COLO668 (cell line): ENCODE data around the gene GMPPA.

Experiments used
- DNase-seq: peaks from one replicate; lab custom pipeline; 2025; ENCODE audit not compliant: unreplicated experiment; lab: John Stamatoyannopoulos, UW

Gene GMPPA

DNA sequence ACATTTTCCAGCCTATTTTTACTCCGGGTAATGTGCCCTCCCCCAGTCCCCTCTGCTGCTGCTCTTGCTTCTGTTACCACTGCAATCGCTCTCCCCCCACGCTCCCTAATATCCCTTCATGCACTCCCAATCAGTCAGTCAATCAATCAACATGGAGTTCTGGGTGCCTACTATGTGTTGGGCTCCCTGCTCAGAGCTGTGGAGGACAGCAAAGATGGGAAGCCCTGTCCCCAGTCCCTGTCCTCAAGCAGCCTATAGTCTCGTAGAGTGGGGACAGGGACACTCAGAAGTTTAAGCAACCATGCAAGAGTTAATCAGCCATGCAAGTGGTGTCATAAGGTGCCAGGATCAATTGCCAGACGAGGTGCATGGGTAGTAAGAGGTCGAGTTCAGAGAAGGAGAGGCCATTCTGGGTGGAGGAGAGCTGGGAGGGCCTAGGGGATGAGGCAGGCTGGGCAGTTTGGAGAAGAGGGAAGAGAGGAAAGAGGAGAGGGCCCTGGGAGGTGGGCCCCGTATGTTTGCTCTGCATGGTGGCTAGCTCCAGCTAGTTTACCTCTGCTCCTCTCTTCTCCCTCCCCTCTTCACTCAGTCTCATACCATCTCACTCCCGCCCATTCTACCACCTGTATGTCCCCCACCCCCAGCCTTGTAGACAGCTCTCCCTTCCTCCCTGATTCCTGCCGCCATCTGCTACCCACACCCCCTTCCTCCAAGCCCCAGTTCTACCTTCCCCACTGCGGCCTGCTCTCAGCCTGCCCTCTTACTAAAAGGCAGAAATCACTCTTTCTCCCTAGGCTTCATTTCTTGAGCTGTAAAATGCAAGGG, 19.5 kb downstream of the GMPPA start:
- no peak for DNase-seq

DNA sequence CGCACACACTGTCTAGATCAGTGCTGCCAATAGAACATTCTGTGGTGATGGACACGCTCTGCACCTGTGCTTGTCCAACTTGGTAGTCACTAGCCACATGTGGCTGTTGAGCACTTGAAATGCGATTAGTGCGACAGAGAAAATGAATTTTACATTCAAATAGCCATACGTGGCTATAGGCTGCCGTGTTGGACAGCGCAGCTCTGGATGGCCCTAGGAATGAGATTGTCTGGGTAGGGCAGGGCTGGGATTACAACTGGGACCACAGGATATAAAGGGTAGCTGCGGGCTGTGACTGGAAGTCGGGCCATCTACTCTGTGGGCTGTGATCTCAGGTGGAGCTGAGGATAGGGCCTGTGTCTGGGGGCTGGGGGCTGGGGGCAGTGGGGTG, 20.8 kb downstream of the GMPPA start:
- no peak for DNase-seq

DNA sequence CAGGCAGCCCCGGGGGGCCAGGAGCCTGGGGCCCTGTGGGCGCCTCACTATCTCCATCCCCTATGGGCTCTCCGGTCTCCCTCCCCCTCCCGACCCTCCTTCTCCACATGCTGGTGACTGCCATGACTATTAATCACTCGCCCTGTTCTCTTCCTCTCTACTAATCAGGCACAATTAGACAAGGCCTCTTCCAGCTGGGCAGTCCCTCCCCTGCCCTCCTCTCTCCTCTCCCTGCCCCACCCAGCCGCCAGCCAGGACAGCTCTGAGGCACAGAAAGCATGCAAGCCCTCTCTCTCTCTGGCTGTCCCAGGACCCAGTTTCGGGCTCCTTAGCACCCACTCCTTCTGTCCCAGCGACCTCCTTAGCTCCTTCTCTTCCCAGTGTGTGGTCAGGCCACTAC, 21.4 kb downstream of the GMPPA start:
- DNase-seq = no peak

DNA sequence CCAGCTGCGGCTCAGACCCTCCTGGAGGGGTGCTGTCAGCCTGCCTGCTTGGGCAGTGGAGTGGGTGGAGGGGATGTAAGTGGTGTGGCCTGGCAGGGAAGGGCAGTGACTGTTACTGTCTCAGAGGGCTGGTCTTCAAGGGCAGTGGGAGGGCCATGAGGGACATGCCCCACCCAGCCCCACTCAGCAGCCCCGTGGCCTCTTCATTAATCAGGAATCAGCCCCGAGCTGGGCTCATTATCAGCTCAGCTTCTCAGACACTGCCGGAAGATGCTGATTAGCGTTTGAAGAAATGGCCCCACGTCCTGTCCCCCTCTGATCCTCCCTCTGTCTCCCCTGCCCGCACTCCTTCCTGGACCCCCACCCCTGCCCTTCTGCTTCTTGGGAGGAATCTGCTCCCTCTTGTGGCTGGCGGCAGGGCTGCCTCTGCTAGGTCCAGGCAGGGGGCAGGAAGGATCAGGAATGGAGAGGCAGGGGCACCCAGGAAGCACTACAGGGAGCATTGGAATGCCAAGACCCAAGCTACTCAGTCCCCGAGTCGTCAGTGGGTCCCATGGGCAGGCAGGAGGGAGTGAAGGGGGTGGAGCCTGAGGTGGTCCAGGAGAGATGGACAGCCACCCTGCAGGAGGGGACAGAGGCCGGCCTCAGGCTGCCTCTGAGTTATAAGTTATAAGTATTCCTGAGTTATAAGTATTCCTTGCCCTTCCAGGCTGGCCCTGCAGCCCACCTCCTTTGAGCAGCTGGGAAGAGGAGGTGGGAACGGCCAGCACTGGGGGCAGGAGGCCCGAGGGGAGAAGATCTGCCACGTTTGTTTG, 22.6 kb downstream of the GMPPA start:
- peak; percentile 26 for DNase-seq

DNA sequence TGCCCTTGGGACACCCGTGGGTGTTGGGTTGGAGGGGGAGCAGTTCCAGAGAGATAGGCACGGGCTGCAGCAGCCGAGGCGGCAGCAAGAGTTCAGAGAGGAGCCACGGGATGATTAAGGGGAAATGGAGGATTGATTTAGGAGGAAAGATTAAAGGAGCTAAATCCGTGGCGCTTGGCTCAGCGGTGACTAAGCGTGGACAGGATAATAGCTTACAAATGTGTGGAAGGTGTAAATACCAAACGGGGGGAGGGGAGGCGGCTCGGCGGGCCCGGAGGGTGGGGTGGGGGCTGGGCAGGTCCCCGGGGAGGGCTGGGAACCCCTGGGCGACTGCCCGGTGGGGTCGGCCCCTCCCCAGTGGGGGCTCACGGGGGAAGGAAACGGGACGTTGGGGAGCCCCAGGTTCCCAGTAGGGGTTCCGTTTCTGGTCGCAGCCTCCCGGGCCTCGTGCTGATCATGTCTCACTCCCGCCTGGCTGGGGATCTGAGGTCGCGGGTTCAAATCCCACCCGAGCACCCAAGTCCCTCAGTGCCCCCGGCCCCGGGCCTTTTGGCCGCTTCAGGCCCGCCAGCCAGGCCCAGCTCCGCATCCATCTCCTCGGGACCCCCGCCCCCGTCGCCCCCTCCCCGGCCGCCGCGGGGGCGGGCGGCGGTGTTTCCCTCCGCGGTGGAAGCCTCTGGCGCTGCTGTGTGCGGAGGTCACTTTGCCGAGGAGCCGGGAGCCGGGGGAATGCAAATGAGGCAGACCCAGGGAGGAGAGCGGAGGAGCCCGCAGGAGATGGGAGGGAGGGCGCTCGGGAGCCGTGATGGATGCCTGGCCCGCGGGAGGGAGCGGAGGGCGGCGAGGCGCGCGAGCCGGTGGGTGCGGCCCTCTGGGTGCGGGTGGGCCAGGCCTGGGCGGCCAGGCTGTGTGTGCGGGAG, 23.7 kb downstream of the GMPPA start:
- DNase-seq = peak; percentile 24

GRCh38 chr2:219523031-219523671, 24.5 kb downstream of the GMPPA start:
- no peak for DNase-seq

DNA sequence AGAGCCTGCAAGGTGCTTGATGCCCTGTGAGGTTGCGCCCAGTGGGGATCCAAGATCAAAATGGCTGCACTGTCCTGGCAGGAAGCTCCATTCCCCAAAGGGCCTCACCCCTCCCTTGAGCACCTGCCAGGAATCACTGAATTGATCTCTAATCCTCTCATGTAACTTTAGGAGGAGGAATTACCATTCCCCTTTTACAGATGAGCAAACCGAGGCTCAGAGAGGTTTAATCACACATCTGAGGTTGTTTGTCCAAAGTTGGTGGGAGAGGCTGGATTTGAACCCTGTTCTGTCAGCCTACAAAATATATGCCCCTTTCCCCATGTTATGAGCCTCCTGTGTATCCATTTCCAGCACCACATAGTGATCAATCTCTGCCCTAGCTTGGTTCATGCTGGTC, 26.1 kb downstream of the GMPPA start:
- DNase-seq = no peak

- no peak for DNase-seq
These were observed 27.0 kb downstream of the GMPPA start for GRCh38 chr2:219525533-219526232.

DNA sequence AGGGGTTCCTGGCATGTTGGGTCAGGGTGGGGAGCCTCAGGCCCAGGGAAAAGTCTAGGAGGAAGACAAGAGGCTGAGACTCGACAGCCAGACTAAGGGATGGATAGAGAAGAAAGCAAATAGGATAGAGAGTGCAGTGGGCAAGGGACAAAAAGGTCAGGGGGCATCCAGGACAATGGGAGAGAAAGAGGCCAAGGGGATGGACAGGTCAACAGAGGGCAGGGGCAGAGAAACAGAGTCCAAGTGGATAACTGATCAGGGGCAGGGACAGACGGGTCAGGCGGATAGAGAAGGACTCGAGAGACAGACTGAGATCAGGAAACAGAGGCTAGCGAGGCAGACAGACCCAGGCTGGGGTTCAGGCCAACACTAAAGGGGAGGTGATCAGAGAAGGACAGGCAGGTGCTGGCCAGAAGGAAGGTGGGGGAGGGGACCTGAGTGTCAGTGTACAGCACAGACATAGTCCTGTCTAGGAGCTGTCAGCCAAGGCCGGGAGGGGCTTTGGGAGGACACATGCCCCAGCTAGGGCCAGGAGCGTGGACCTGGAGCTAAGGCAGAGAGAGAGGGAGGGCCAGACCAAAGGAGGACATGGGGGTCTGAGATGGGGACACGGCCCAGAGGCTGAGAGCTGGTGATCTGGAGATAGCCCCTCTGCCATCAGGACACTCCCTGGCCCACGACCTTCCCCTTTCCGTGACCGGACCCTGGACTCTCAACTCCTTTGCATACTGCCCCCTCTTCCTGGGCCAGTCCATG, 27.8 kb downstream of the GMPPA start:
- DNase-seq = peak; percentile 9

DNA sequence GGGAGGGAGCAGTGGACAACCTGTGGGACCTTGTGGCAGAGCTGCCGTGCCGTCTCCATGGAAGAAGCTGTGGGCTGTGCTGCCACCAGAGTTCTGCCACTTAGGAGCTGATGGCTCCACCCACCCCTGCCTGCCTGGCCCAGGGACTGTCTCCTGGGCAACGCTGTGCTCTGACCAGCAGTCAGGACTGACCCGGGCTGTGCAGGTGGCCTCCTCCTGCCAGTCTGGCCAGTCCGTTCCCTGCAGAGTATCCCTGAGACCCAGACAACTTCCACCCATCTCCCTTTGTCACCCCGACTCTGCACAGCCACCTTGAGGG, 28.3 kb downstream of the GMPPA start:
- DNase-seq = peak; percentile 48

- no peak for DNase-seq
These were observed 28.8 kb downstream of the GMPPA start for GRCh38 chr2:219527472-219527871.

DNA sequence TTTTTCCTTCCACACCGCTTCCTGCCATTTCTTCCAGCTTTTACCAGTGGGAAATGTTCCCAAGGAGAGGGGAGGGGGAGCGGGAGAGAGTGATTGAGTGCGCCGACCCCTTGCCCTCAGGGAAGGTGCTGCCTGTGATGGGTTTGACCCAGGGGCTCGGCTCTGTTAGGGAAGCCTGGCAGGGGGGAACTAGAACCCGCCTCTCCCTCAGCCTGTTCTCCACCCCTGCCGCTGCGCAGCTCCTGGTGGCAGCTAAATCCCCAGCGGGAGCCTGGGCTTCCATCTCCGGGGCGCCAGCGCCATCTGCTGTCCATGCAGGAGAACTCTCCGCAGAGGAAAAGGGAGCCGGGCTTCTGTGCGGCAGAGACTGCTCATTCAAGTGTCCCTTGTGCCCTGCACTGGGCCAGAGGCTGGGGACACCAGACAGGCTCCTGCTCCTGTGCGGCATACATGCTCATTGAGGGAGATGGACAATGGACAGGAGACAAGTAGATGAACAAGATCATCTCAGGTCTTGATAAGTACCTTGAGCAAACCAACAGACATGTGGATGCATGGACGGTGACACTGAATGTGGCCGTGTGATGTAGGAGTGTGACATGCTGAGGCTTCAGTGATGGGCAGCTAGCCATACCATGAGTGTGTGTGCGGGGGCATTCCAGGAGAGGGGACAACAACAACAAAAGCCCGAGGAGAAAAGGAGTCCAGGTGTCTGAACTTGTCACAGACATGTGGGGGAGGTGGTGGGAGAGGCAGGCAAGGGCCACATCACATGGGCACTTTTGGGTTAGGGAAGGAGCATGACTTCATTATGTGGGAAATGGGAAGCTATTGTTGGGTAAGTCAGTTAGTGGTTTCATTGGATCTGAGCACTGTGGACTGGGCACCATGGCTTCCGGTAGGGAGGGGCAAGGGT, 31.6 kb downstream of the GMPPA start:
- peak; percentile 87 for DNase-seq

GRCh38 chr2:219531639-219532377, 33.1 kb downstream of the GMPPA start:
- DNase-seq = peak; percentile 80

- no peak for DNase-seq
These were observed 33.6 kb downstream of the GMPPA start for GRCh38 chr2:219532378-219532649.

- DNase-seq = no peak
These were observed 35.4 kb downstream of the GMPPA start for GRCh38 chr2:219533930-219534661.

GRCh38 chr2:219536425-219536824, 37.7 kb downstream of the GMPPA start:
- DNase-seq = no peak

- no peak for DNase-seq
These were observed 38.3 kb downstream of the GMPPA start for GRCh38 chr2:219536967-219537366.
